Lung (tissue), 16 donors: ENCODE data around the gene HDGF. TPM values are rescaled to one million over a fixed set of nuclear protein-coding genes. Genes with fewer than 3 reads are reported as not detected.

Source experiments
- ATAC-seq: fragments of 200-7000 bp; cut with Tn5 transposase; one replicate; pipeline ENCODE4 v1.9.1; 2020; ENCODE audit warnings: moderate number of reproducible peaks; ENCODE audit not compliant: insufficient read depth, low FRiP score
- DNase-seq, 3 donors: peaks; one replicate each; pipeline ENCODE4 v3.0.0-alpha.2; 2013 to 2017
- H3K27ac ChIP-seq, 2 donors: one replicate each; pipeline ENCODE4 v1.5.1; 2013; ENCODE audit warnings: mild to moderate bottlenecking in 2 of 2, moderate library complexity in 2 of 2, control low read depth in 1 of 2, inconsistent platforms in 1 of 2, low read depth in 1 of 2, low read length in 1 of 2
- H3K27me3 ChIP-seq, 3 donors: one replicate each; pipeline ENCODE4 v1.5.1; 2013; ENCODE audit warnings: low read length in 2 of 3; ENCODE audit not compliant: control insufficient read depth in 3 of 3, insufficient read depth in 3 of 3
- H3K36me3 ChIP-seq, 4 donors: one replicate each; pipeline ENCODE4 v1.5.1; 2013; ENCODE audit warnings: low read length in 4 of 4, mild to moderate bottlenecking in 1 of 4, moderate library complexity in 1 of 4; ENCODE audit not compliant: control insufficient read depth in 4 of 4, insufficient read depth in 4 of 4
- H3K4me1 ChIP-seq, 5 donors: one replicate each; pipeline ENCODE4 v1.5.1; 2013; ENCODE audit warnings: low read length in 5 of 5, mild to moderate bottlenecking in 2 of 5, moderate library complexity in 1 of 5; ENCODE audit not compliant: control insufficient read depth in 5 of 5, insufficient read depth in 5 of 5
- H3K4me3 ChIP-seq: one replicate; pipeline ENCODE4 v1.5.1; 2013; ENCODE audit warnings: mild to moderate bottlenecking, control low read depth, moderate library complexity
- H3K9ac ChIP-seq, 2 donors: one replicate each; pipeline ENCODE4 v1.5.1; 2013; ENCODE audit warnings: low read length in 2 of 2, control low read depth in 1 of 2; ENCODE audit not compliant: insufficient read depth in 1 of 2
- H3K9me3 ChIP-seq, 4 donors: one replicate each; pipeline ENCODE4 v1.5.1; 2013; ENCODE audit warnings: low read length in 3 of 4, mild to moderate bottlenecking in 1 of 4, moderate library complexity in 1 of 4; ENCODE audit not compliant: control insufficient read depth in 4 of 4, insufficient read depth in 3 of 4
- CTCF ChIP-seq: IDR thresholded peaks from 2 replicates; pipeline ENCODE4 v1.5.1; 2012; ENCODE audit warnings: mild to moderate bottlenecking; ENCODE audit errors: control extremely low read depth, extremely low read depth
- WGBS, 2 donors: extraction: QIAGEN DNeasy Blood & Tissue Kit; methylation state at CpG; one replicate each; pipeline ENCODE4 v1.1.7; 2013; 5-methylcytosine and 5-hydroxymethylcytosine counted together
- long read RNA-seq, 5 donors: transcript quantifications; one replicate each; lab custom pipeline, GENCODE V29; 2026
- polyA plus RNA-seq, 2 donors: library from polyadenylated mRNA; stranded (reverse); fragments of 200-250 nt; gene quantifications; one replicate each; pipeline ENCODE4 v1.2.1, GENCODE V29; 2013
- total RNA-seq, 2 donors: library from RNA; depleted of rRNA in 1 of 2; stranded (reverse); fragments of >200 nt in 1 of 2; gene quantifications; one replicate each; pipeline ENCODE4 v1.2.1, GENCODE V29; 2014 to 2021
- donor health status: control.
- donor health status: control.
- donor health status: Bipolar disorder and iron deficiency.
- donor health status: healthy.
- donor health status: DM: yes; HTN: yes; CAD: no.

Gene HDGF
- total RNA-seq (100 to 1,000 TPM; 184 to 187 TPM), polyA plus RNA-seq (100 to 1,000 TPM; 104 to 226 TPM)
- long read RNA-seq, donor 1, transcript HDGF-201 (6 exons, 2,380 nt) = major isoform, 51 of 85 reads
- long read RNA-seq, donor 1, partial matches to known transcripts = 31 of 85 reads
- long read RNA-seq, donor 1, other reads (novel, unspliced or antisense) = 0 of 85 reads
- long read RNA-seq, donor 2, transcript HDGF-201 (6 exons, 2,380 nt) = major isoform, 12 of 13 reads
- long read RNA-seq, donor 2, partial matches to known transcripts = 0 of 13 reads
- long read RNA-seq, donor 2, other reads (novel, unspliced or antisense) = 0 of 13 reads
- long read RNA-seq, donor 3, transcript HDGF-201 (6 exons, 2,380 nt) = major isoform, 8 of 17 reads
- long read RNA-seq, donor 3, partial matches to known transcripts = 6 of 17 reads
- long read RNA-seq, donor 3, other reads (novel, unspliced or antisense) = 0 of 17 reads
- long read RNA-seq, donor 4, transcript HDGF-201 (6 exons, 2,380 nt) = major isoform, 6 of 15 reads
- long read RNA-seq, donor 4, partial matches to known transcripts = 5 of 15 reads
- long read RNA-seq, donor 4, other reads (novel, unspliced or antisense) = 0 of 15 reads
- long read RNA-seq, donor 5, transcript HDGF-201 (6 exons, 2,380 nt) = major isoform, 29 of 83 reads
- long read RNA-seq, donor 5, partial matches to known transcripts = 52 of 83 reads
- long read RNA-seq, donor 5, other reads (novel, unspliced or antisense) = 0 of 83 reads

DNA sequence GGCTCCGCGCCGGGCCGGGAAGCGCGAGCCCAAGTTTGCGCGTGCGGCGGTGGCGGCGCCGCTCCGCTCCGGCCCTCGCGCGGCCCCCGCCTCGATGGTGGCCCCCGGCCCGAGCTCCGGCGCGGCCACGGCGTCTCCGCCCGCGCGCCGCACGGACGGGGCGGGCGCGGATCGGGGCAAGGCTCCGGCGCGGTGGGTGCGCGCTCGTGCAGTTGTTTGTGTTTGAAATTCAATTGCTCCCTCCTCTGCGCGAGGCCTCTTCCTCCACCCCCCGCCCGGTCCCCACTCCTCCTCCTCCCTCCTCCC is at the start of gene HDGF:
HDGF (minus strand) TSS at position 225 of the 306 bp plus-strand sequence. CDS start 246 bp downstream, outside the sequence.
- H3K27me3 ChIP-seq = no peaks in the 10 kb centered on the region
- WGBS, 2 donors = 0% methylated on average over 33 to 48 of the region's 48 CpGs
- peak within 1 kb of the TSS; percentile 92 to 93 for H3K27ac ChIP-seq
- no peak for DNase-seq
- H3K36me3 ChIP-seq = no peaks in the 10 kb centered on the region
- peaks cover 9 to 48% (median 21%) of the 10 kb centered on the region in 5 donors for H3K4me1 ChIP-seq
- ATAC-seq = no peak
- H3K9me3 ChIP-seq = no peaks in the 10 kb centered on the region
- peak within 1 kb of the TSS; percentile 89 to 97 for H3K9ac ChIP-seq
- no peak for TF ChIP-seq CTCF
- H3K4me3 ChIP-seq = peak within 1 kb of the TSS; percentile 88

- Histone ChIP-seq H3K27me3 (no peaks in the 10 kb centered on the region), H3K36me3 (peaks cover 43 to 56% (median 45%) of the 10 kb centered on the region in 4 donors), H3K4me3 (no peak overlapping the region), H3K27ac (no peak overlapping the region), H3K4me1 (peaks cover 0 to 3% (median 0%) of the 10 kb centered on the region in 5 donors), H3K9me3 (no peaks in the 10 kb centered on the region), H3K9ac (no peak overlapping the region)
- DNase-seq (peak in 2 of 3 donors; percentile 51 to 67), ATAC-seq (no peak)
- WGBS, 2 donors = 56 to 58% methylated on average over 4 of the region's 4 CpGs
- peak; percentile 75 for TF ChIP-seq CTCF
Observed at GRCh38 chr1:156797212-156797871, 45.9 kb upstream of the HDGF start.

GRCh38 chr1:156796340-156797097 is 45.0 kb upstream of the HDGF start:
- no peak for TF ChIP-seq CTCF

More at GRCh38 chr1:156796340-156797097, 45.0 kb upstream of the HDGF start:
- Histone ChIP-seq H3K4me3 (no peak overlapping the region), H3K27me3 (no peaks in the 10 kb centered on the region), H3K36me3 (peaks cover 45 to 56% (median 50%) of the 10 kb centered on the region in 4 donors), H3K9ac (no peak overlapping the region), H3K9me3 (no peaks in the 10 kb centered on the region), H3K4me1 (peaks cover 0 to 3% (median 0%) of the 10 kb centered on the region in 5 donors), H3K27ac (no peak overlapping the region)
- ATAC-seq = no peak
- no peak for DNase-seq
- WGBS, 2 donors = 90 to 94% methylated on average over 8 of the region's 8 CpGs
